GM12891 (cell line): Measurements from ENCODE around the gene PRKAR2A.
"Not testable (repeated sequence)": the region's sequence is repeated elsewhere in the genome, so short reads cannot be mapped to it uniquely, and the experiment has no call there.

ENCODE experiments used
- DNase-seq: peaks from one replicate; pipeline ENCODE4 v3.0.0; 2011; ENCODE audit warnings: low spot score; ENCODE audit not compliant: insufficient read length
- FAIRE-seq: peaks from 2 replicates; lab custom pipeline; 2011; peaks lifted over from hg19 to GRCh38; lab: Jason Lieb, UNC
- PAX5 ChIP-seq: IDR thresholded peaks from 2 replicates; pipeline ENCODE4 v1.6.1; 2011; ENCODE audit warnings: low read length, moderate library complexity, mild to moderate bottlenecking; ENCODE audit not compliant: insufficient read depth, severe bottlenecking
- POLR2A ChIP-seq: IDR thresholded peaks from 2 replicates; pipeline ENCODE4 v1.6.1; 2011; ENCODE audit warnings: low read depth, low read length, control low read depth
- POLR2AphosphoS5 ChIP-seq: IDR thresholded peaks from 2 replicates; pipeline ENCODE4 v1.6.1; 2011; ENCODE audit warnings: low read depth, low read length, control low read depth
- POU2F2 ChIP-seq: IDR thresholded peaks from 2 replicates; pipeline ENCODE4 v1.6.1; 2011; ENCODE audit warnings: low read depth, mild to moderate bottlenecking, control low read depth, low read length, moderate library complexity
- SPI1 ChIP-seq: IDR thresholded peaks from 2 replicates; pipeline ENCODE4 v1.6.1; 2011; ENCODE audit warnings: low read depth, low read length, control low read depth
- TAF1 ChIP-seq: IDR thresholded peaks from 2 replicates; pipeline ENCODE4 v1.6.1; 2011; ENCODE audit warnings: low read depth, low read length, control low read depth

The PRKAR2A gene

DNA sequence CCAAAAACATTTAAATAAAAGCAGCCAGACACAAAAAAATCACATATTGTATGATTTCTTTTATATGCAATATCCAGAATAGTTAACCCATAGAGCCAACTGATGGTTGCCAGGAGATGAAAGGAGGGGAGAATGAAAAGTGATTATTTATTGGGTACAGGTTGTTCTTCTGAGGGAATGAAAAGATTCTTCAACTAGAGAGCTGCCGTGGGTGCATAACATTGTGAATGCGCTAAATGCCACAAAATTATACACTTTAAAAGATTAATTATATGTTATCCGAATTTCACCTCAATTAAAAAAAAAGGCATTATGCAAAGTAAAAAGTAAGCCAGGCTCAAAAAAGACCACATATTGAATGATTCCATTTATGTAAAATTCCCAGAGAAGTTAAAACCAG is 36.1 kb downstream of the PRKAR2A start:
- TF ChIP-seq TAF1 (no peak), POLR2A (no peak), POLR2AphosphoS5 (no peak), SPI1 (no peak), POU2F2 (no peak), PAX5 (no peak)
- DNase-seq (no peak), FAIRE-seq (no peak)

DNA sequence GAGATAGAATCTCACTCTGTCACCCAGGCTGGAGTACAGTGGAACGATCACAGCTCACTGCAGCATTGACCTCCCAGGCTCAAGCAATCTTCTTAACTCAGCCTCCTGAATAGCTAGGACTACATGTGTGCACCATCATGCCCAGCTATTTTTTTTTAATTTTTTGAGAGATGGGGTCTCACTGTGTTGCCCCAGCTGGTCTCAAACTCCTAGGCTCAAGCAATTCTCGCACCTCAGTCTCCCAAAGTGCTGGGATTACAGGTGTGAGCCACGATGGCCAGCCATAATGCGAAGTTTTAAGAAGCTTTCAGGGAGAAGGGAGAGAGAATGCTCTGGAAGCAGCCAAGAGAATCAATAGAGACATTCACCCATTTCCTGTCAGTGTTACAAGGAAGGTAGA is 42.7 kb downstream of the PRKAR2A start:
- TF ChIP-seq TAF1 (no peak), POLR2A (no peak), POLR2AphosphoS5 (no peak), PAX5 (no peak), POU2F2 (no peak), SPI1 (no peak)
- FAIRE-seq (no peak), DNase-seq (no peak)

DNA sequence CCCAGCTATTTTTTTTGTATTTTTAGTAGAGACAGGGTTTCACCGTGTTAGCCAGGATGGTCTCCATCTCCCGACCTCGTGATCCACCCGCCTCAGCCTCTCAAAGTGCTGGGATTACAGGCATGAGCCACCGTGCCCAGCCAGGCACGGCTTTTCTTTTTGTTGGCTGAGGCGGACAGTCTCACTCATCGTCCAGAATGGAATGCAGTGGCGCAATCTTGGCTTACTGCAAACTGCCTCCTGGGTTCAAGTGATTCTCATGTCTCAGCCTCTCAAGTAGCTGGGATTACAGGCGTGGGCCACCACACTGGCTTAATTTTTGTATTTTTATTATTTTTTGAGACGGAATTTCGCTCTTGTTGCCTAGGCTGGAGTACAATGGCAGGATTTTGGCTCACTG is 46.8 kb downstream of the PRKAR2A start:
- not testable (repeated sequence) for DNase-seq, FAIRE-seq

- no peak for TF ChIP-seq POU2F2
- no peak for TF ChIP-seq TAF1
- TF ChIP-seq POLR2A = no peak
- no peak for TF ChIP-seq PAX5
- no peak for TF ChIP-seq POLR2AphosphoS5
- no peak for TF ChIP-seq SPI1
- FAIRE-seq = no peak
- no peak for DNase-seq
Observed at GRCh38 chr3:48798998-48799397, 48.7 kb downstream of the PRKAR2A start.

GRCh38 chr3:48797626-48798025 is 50.0 kb downstream of the PRKAR2A start:
- DNase-seq (no peak), FAIRE-seq (no peak)
- TF ChIP-seq PAX5 = no peak
- TF ChIP-seq POU2F2 = no peak
- no peak for TF ChIP-seq POLR2AphosphoS5
- no peak for TF ChIP-seq TAF1
- TF ChIP-seq SPI1 = no peak
- no peak for TF ChIP-seq POLR2A

GRCh38 chr3:48795997-48796732 is 51.5 kb downstream of the PRKAR2A start:
- no peak for DNase-seq
- FAIRE-seq = no peak
- TF ChIP-seq TAF1 = no peak
- no peak for TF ChIP-seq PAX5
- TF ChIP-seq SPI1 = no peak
- TF ChIP-seq POU2F2 = no peak
- TF ChIP-seq POLR2A = no peak
- TF ChIP-seq POLR2AphosphoS5 = no peak

- not testable (repeated sequence) for DNase-seq, FAIRE-seq
Observed at GRCh38 chr3:48793484-48793883, 54.2 kb downstream of the PRKAR2A start.

- DNase-seq = no peak
- FAIRE-seq = no peak
- TF ChIP-seq SPI1 (no peak), POU2F2 (no peak), TAF1 (no peak), POLR2AphosphoS5 (no peak), POLR2A (no peak), PAX5 (no peak)
Observed at GRCh38 chr3:48789665-48790064, 58.0 kb downstream of the PRKAR2A start.

DNA sequence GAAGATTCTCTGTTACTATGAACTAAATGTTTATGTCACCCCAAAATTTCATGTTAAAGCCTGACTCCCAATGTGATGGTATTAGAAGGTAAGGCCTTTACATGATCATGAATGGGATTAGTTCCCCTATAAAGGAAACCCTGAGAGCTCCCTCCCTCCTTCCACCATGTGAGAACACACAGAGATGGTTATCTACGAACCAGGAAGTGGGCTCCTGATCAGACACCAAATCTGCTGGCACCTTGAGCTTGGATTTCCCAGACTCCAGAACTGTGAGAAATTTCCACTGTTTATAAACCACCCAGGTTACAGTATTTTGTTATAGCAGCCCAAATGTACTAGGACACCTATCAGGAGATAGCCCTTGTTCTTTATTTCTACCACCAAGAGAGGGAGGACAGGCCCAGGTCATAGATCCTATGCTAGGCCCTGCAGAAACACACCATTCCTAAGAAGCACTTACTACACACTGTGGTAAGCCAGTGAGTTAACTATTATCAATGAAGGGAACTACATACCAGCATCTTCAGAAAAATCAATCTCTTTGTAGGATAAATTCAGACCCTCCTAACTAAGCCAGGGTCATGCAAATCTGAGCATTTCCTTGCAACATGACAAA is 59.0 kb downstream of the PRKAR2A start:
- FAIRE-seq = peak; percentile 26
- TF ChIP-seq TAF1 (no peak), POLR2A (no peak), SPI1 (no peak), POLR2AphosphoS5 (no peak), PAX5 (no peak), POU2F2 (no peak)

GRCh38 chr3:48784426-48785120 is 63.1 kb downstream of the PRKAR2A start:
- TF ChIP-seq POLR2AphosphoS5 (no peak), PAX5 (no peak), SPI1 (no peak), POU2F2 (no peak), TAF1 (no peak), POLR2A (no peak)
- DNase-seq (no peak), FAIRE-seq (peak; percentile 47)

More for the DNA sequence above, 59.0 kb downstream of the PRKAR2A start:
- DNase-seq = no peak
